Astrocyte (in vitro differentiated cells and primary cell): ENCODE data around the gene PCBP1.

Source experiments
- EZH2 ChIP-seq: IDR thresholded peaks from 2 replicates; pipeline ENCODE4 v1.6.1; 2012; ENCODE audit warnings: mild to moderate bottlenecking, low read length, inconsistent platforms; ENCODE audit not compliant: insufficient read depth
- TF ChIP-seq, protein P1 (sequence below): IDR thresholded peaks from 2 replicates; pipeline ENCODE4 v1.5.1; 2011; ENCODE audit warnings: low read depth, mild to moderate bottlenecking, inconsistent platforms, low read length, moderate library complexity; ENCODE audit not compliant: insufficient read depth

DNA sequence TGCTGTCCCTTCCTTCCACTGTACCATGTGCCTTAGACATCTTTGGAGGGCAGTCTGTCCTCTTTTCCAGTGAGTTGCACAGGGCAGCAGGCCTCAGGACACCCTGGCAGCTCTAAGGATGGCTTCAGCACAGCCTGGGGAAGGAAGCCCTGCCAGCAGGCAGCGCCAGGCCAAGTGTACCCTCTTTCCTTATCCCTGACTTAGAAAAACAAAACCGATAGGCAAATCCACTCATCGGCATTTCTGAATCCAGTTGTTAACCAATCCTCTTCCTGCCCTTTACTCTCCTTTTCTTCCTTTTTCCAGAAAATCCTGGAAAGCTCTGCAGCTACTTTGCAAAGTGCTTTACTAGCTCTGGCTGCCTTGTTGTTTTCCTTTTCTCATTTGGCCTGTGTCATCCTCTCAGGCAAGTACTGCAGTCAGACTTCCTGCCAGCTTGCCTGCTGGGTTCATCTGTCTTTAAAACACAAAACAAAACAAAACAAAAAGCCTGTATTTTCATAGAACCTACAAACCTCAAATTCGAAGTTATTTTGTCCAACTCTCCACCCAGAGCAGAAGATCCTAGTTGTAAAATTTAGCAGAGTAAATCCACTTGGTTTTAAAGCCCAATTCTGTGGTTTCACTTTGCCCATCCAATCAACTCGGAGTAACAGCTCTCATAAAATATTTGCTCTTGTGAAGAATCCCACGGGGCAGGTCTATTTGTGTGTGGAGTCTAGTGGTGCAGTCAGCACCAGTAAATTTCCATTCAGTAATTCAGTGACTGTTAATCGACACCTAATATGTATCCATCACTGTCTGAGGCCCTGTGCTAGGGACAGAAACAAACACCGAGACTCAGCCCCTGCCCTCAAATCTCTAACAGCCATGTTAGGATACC is 45.2 kb downstream of the PCBP1 start:
- TF ChIP-seq, protein P1, sequence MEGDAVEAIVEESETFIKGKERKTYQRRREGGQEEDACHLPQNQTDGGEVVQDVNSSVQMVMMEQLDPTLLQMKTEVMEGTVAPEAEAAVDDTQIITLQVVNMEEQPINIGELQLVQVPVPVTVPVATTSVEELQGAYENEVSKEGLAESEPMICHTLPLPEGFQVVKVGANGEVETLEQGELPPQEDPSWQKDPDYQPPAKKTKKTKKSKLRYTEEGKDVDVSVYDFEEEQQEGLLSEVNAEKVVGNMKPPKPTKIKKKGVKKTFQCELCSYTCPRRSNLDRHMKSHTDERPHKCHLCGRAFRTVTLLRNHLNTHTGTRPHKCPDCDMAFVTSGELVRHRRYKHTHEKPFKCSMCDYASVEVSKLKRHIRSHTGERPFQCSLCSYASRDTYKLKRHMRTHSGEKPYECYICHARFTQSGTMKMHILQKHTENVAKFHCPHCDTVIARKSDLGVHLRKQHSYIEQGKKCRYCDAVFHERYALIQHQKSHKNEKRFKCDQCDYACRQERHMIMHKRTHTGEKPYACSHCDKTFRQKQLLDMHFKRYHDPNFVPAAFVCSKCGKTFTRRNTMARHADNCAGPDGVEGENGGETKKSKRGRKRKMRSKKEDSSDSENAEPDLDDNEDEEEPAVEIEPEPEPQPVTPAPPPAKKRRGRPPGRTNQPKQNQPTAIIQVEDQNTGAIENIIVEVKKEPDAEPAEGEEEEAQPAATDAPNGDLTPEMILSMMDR: no peak
- no peak for TF ChIP-seq EZH2
